Stimulated activated CD4-positive, alpha-beta T cell treated with anti-CD3 and anti-CD28 coated beads, Interleukin-1b, Interleukin-23, amount 100 ng/mL, for 24 hours (primary cell): Measurements from ENCODE around the gene PHF24.

Experiments used
- DNase-seq, 4 experiments: peaks; one replicate each; pipeline ENCODE4 v3.0.0-alpha.2; 2020; ENCODE audit warnings: low read depth in 4 of 4, low spot score in 1 of 4

The PHF24 gene

DNA sequence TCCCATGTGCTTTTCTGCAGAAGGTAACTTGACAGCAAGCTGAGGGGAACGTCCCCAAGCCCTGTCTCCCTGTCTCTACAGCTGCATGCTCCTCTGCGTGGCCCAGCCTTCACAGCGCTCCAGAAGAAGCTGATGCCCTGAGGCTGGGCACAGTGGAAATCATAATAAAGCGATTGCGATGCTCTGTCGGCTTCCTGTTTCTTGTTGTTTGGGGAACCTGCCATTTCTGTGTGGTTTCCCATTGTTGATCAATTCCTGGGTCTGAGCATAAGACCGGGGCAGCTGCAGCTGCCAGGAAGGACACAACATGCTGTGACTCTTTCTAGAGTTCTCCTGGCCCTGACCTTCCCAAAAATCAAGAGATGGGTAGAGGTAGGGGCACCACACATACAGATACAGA lies 24.3 kb downstream of the PHF24 start:
- no peak for DNase-seq

DNA sequence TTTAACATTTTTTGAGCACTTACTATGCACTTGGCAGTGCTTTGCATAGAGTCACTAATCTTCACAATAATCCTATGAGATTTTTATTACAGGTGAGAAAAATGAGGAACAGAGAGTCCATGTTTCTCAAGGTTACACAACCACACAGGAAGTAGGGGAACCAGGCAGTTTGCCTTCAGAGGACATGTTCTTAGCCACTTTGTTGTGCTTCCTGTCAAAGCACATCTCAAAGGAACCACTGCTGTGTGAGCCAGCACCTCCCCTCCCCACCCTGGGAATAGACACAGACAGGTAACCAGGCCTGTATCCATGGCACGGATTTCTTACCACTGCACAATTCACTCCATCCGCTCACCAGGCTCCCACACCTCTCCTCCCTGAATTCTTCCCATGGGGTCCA lies 25.1 kb downstream of the PHF24 start:
- DNase-seq = no peak

DNA sequence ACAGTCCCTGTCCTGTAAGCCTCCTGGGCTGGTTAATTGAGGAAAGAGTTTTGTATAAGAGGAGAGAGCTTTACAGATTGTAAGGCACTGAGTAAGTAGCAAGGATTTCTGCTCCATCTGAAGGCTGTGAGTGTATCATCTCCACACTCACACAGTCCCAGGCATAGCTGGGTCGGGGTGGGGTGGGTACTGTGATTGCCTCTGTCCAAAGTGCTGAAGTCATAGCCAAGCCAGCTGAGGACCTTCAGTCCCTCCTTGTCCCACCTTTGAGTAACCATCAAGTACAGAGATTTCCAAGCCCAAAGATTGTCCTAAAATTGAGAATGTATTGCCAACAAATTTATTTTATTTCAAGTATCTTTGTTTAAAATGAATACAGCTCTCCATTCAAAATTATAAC lies 26.0 kb downstream of the PHF24 start:
- DNase-seq = no peak

DNA sequence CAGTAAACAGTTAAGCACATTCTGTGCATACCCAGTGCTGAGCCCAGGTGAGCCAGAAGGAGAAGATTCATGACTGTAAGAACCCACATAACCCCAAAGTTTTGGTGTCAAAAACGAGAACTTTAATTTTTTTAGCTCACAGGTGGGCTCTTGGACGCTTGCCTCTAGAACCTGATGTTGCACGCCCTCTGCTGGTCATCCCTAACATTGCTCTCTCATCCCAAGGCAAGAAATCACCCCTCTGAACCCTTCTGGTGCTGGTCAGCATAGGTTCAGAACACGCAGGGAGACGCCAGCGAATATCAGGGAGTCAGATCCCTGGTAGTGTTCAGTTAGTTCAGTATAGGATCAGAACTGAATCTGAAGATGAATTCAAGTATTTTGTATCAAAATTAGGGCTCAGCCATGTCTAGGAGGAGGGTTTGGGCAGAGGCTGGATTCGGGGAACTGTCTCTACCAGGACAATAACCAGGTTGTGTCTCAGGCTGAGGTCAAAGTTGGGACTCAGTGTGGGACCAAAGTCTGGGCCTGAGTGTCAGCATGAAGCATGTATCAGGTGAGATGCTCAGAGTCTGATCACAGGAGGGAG lies 27.3 kb downstream of the PHF24 start:
- DNase-seq = peak in 1 of 4 experiments; percentile 43

DNA sequence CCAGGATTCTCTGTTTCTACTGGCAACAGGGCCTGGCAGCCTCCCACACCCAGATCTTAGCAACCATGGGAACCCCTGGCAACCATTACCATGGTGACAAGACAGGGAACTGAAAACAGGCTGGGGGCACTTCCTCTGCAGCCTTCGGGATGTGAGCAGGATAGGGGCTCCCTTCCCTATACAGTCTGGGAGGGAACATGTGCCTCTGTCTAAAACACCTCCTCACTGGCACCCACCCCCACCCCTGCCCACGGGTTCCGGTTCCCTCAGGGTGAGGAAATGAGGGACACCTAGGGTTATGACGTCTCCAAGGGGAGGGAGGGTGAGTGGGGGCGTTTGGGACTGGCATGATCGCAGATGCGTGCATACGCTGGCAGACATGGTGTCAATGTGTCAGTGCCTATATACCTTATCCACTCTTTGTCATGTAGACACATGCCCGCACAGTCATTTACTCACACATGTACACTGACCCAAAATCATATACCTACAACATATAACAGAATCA lies 28.5 kb downstream of the PHF24 start:
- DNase-seq = peak in 1 of 4 experiments; percentile 20

DNA sequence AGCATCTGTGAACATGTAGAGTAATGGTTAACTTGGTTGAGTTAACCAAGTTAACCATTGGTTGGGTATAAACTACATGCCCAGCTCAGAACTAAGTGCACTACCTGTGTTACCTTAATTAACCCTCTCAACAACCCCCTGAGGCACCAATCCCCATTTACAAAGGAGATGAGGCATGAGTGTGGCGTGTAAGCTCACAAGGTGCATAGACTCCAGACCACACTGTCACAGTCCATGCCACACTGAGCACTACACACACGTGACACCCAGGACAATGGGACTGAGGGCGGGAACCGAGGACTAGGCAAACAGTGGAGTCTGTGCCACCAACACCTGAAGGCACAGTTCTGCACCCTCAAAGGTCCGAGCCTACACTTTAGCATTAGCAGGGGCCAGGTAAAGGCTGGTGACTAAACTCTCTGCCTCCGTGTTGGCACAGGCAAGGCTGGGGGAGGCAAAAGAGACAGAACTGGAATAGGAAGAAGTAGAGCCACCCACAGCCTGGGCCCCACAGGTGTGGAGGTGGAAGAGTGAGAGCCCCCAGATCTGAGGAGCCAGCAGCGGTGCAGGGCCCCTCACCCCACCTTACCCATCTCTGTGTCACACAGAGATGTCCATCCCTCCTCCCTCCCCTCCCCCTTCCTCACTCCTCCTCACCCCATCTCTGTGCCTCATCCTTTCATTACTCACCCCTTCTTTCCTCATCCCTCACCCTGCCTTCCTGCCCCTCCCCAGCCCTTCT lies 29.2 kb downstream of the PHF24 start:
- no peak for DNase-seq

DNA sequence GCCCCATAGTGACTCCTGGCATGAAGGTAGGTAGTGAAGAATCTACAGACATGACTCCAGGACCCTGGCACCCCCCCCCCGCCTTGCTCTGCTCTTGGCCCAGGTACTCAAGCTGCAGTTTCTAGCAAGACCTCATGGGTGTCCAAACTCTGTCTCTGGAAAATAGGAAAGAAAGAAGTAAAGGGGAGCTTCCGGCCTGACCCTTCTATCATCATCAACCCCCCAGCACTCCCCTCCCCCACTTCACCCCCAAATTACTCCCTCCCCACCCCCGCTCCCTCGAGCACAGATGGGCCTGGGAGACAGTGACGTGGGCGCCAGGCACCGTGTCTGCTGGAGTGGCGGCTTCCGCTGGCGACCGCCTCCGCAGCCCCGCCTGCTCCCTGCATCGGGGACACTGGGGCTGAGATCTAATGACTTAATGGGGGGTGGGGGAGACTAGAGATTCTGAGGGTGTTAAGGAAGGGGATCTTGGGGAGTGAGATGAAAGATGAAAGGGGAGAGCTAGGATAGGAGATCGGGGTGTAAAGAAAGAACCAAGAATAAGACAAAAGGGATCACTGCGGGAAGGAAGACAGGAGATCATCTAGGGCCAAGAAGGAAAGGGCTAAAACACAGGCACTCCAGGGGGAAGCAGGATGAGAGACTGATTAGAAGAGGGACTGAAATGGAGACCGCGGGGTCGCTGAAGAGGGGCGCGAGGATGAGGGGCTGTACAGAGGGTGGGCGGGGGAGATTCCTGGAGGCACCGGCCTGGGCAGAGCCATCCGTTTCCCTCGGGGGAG lies 30.3 kb downstream of the PHF24 start:
- no peak for DNase-seq

DNA sequence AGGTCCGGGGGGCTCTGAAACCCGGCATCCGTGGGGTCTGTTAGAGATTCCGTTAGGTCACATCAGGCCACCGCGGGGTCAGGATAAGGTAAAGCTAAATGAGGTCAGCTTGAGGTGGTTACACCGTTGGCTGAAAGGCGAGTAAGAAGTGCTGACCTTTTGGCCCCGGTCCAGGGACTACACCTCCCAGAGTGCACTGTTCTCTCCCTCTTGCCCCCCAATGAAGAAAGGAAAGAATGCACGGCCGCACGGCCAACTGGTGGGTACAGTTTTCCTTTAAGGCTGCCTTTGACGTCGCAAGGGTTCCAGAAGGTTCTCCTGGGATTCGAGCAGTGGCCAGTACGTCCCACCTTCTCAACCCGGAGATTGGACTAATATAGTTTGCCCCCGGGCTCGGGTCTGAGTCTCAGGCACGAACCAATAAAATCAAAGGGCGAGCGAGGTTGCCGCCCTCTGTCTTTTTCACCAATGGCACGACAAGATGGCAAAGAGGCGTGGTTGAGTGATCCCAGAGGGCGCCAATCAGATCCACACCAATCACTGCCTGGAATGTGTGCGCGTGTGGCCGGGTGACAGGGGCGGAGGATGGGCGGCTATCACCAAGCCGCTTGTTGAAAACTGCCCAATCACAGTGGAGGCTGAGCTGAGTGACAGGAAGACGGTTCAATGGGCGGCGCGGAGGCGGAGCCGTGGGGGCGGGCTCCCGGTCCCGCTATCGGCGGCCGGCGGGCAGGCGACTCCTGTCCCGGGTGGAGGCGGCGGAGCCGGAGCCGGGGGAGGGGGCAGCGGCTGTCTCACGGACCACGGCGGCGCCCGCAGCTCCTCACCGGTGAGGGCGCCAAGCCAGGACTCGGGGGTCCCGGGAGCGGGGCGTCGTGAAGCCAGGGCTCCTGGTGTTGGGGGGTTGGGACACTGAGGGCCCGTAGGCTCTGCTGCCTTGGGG lies 31.2 kb downstream of the PHF24 start, which contains the start of gene DNAJB5:
TSS of gene DNAJB5 (plus strand) at position 743 of the 943 bp plus-strand sequence. CDS start 886 bp downstream, outside the sequence.
- peak; percentile 83 to 94 (median 88) for DNase-seq

DNA sequence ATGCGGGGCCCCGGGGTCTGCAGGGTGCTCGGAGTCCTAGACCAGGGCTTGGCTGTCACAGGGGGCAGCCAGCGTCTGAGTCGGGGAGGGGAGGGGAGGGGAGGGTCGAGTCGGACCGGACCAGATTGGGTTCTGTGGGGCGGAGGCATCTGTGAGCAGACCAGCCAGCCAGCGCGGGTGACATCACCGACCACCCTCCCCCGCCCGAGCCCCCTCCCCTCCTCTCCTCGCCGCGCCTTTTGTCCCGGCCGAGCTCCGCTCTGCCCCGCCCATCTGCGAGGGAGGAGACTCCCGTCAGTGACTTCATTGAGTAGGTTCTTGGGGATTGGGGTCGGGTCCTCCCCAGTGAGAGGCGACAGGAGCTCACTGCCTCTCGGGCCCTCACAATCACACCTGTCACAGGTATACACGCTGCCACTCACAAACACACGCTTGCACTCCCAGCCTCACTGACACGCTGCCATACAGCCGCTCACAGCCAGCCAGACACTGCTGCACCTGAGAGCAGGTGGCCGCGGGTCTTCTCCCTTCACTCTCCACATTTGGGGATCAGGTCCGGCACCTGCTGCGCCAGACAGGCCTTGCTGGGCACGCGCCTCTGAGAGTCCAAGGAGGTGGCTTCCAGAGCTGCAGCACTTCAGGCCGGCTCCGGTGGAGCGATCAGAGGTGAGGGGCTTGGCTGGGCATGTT lies 32.0 kb downstream of the PHF24 start:
- DNase-seq = no peak

DNA sequence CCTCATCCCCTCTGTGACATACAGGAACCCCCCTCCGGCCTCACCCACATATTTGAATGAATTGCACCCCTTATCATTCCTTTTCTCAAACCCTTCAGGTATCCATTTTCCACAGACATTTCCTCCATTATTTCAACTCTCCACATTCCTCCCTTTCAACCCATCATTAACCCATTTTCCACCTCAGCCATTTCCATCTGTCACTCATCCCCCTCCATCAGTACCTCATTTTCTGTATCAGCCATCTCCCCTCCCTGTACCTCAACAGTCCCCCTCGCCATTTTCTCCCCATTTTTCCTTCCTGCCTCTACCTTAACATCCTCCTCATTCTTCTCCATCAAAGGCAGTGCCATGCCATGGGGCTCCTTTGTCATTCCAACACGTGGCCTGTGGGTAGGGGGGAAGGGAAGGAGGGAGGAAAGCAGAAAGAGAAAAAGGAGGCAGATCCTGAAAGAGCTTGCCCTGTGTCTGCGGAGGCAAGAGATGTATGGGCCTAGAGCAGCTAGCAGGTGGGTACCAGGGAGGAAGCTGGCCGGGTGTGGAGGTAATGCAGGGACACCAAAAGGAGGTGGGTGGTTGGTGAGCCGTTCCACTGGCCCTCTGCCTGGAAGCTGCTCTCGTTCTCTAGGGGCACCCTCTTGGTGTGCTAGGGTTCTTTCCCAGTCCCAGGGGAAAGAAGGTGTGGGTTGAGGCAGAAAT lies 33.0 kb downstream of the PHF24 start:
- no peak for DNase-seq

DNA sequence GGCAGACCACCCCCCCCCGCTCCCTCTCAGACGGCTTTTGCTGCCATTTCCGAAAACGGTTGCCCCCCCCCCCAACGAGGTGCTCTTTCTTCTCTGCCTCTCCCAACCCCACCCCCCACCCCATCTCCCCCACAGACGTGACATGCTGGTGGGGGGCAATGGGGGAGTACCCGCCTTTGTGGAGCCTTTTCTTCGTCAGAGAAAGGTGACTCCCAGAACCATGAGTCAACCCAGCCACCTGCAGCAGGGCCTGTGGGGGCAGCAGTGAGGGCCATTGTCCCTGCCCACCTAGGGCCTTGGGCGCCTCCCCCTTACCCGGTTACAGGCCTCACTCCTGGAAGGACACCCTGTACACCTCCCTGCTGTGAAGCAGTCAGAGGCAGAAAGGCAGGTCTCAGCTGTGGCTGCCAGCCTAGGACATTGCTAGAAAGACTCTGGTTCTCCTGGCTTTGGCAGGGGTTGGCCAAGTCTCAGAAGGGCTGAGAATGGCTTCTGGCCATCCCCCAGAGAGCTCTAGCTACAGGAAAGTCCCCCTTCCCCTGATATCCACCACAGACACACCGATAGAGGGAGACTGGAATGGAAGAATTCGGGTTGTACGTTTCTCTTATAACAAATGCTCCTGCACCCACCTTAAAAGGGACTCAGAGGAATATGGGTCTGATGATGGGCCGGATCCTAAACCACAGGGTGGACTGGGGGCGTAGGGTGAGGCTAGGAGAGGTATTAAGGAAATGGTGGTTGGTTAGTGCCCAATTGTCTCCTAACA lies 33.7 kb downstream of the PHF24 start:
- no peak for DNase-seq

DNA sequence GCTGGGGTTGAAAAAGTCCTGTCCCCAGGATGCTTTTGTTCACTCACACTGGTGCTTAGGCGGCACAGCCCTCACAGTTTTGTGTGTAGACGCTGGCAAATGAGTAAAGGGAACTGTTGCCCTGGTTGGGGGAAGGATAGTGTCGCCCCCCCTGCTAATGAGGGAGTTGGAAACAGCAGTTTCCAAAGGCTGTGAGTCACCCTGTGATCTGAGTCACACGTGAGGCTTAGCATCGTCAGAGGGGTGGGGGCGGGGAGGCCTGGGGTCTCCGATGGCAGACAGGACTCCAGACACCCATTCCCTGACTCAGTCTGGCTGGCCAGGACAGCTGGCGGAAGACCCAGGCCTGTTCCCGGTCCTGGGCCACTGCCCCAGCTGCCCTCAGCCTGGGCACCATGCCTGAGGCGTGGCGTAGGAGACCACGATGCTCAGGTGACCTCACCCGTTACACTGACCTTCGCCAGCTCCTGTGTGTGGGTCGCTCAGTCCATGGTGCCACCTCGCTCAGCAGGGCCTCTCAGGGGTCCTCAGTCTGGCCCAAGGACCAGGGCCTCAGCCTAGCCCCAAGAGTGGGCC lies 34.4 kb downstream of the PHF24 start:
- DNase-seq = peak in 2 of 4 experiments; percentile 53 to 59

DNA sequence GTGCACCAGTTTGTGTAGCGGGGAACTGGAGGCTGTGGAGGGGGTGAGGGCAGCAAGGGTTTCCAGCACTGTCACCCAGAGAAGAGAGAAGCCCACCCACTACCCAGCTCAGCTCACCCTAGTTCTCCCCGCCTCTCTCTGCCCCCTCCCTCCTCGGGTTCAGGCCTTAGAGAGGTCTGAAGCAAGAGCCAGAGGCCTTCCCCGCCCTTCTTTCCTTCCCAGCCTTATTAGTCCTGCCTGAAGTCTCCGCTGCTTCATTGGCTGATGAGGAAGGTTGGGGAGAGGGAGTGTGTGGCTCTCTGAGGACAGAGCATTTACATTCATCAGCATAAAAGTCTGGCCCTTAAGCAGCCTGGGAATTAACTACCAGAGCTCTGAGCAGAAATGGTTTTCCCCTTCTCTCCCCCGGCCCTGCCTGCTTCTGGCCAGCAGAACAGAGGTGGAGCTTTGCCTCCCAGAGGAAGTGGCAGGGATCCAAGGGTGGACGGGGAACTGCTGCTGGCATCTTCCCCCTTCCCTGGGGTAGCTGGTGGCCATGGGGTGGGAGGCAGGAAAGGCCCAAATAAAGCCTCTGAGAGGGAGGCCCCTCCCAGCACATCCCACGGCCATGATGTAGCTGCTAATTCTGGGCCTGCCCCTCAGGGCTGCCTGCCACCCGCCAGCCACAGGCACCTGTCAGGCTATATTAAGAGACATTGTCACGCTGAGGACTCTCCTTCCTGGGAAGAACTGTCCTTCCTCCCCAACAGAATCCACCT lies 35.6 kb downstream of the PHF24 start:
- no peak for DNase-seq

DNA sequence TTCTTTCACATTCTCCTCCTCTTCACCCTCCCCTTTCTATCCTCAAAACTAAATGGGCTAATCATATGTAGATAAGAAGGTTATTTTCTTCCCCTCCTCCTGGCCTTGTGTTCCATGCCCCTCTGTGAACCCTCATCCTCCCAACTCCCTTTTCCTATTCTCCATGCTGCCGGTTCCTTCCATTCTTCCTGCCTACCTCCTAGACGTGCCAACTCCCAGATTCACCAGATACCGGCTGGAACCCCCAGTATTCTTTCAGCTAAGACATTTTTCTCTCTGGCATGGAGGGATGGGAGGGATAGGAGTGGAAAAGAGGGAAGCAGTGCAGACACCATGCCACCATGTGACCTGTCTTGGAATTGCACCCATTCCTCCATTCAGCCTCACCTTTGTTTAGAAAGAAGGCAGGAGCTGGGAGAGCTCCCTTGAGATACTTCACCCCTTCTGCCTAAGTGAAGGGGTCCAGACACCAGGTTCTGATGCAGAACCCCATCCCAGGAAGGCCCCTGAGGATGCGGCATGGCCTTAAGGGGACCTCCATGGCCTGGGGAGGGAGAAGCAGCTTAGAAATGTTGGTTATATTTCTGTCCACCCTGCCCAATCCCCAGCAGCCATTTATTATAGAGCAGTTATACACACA lies 36.3 kb downstream of the PHF24 start:
- no peak for DNase-seq

DNA sequence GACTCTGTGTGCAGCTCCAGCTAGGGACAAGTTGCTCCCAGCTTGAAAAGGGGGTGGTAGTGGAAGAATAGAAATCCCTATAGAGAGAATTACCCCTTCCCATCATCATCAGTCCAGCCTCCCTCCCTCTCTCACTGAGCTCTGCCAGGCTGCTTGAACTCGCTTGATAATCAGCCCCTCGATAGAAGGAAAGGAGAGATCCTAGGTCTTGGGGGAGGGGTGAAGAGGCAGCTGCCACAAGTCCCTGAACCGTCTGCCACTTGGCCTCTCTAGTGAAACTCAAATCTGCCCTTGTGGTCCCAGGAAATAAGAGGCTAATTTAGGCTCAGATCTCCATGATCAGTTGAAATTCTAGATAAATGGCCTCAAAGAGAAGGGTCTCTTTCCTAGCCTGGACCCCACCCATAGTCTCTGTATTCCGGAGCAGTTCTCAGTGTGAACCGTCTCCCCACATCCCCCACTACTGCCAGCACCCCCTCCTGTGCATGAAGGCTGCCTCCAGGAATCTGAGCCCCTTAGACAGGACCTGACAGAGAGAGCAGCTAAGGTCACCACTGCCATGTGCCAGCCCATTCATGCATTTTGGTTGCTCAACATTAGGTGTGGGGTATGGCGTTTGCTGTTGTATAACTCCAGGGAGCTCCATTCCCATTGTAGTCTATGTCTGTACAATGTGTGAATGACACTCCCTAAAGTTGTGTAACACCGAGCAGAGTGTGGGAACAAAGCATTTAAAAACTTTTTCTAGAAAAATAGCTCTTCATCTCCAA lies 37.0 kb downstream of the PHF24 start:
- DNase-seq = no peak

DNA sequence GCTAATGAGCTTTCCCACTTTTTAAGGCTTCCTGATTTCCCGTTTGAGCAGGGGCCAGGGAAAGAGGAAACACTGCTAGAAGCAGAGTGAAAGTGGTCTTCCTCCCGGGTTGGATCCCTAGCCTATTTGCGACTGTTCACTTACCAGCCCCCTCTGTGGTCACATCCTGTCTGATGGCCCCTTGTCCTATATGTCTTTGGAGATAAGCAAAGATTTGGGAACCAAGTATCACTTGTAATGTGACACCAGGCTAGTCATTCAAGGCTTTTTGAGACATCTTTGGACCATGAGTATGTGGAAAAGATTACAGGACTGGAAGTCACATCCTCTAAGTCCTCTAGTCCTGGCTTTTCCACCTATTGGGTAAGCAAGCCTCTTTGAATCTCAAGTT lies 37.6 kb downstream of the PHF24 start:
- DNase-seq = no peak
